DOHH2 (cell line): Measurements from ENCODE around the gene H1-8.

Experiments
- CTCF ChIP-seq: fragments of 200-600 bp; sonication (generic); IDR thresholded peaks from one replicate; pipeline ENCODE4 v1.5.1; 2014; ENCODE audit warnings: antibody characterized with exemption, mild to moderate bottlenecking, low read depth, low read length; ENCODE audit not compliant: poor library complexity, severe bottlenecking
- EZH2phosphoT487 ChIP-seq: fragments of 200-600 bp; sonication (generic); IDR thresholded peaks from 2 replicates; pipeline ENCODE4 v1.6.1; 2017; ENCODE audit warnings: borderline replicate concordance, mild to moderate bottlenecking, antibody characterized with exemption, low read length, moderate library complexity, mixed read lengths

DNA sequence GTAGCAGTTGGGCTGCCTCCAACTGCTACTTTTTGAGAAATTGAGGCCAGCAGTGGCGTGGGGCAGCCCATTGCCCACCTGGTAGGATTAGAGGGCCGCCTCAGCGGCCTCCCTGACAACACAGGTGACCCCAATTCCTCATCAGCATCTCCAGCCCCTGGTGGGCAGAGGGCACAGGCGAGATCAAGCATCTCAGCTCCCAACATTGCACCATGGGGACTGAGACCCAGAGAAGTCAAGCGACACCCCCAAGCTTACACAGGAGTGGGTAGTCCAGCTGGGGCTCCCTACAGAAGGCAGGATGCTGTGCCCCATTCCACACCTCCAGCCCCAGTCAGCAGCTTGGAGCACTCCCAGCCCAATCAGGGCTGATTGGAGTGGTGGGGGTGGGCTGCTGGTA lies 228 bp upstream of the H1-8 start:
- no peak for TF ChIP-seq CTCF
- no peak for TF ChIP-seq EZH2phosphoT487
